Gastroesophageal sphincter (tissue), 4 donors: ENCODE measurements around the gene SENP8. TPM values are rescaled to one million over a fixed set of nuclear protein-coding genes. Genes with fewer than 3 reads are reported as not detected.

Experiments
- ATAC-seq: fragments of 150-250 bp; one replicate; pipeline ENCODE4 v1.9.1; 2016; ENCODE audit warnings: mild to moderate bottlenecking, moderate library complexity
- H3K27ac ChIP-seq, 4 donors: fragments of 200-600 bp; sonication (generic) in 3 of 4; 1 replicate in 3 of 4; 2 replicates in 1 of 4; pipeline ENCODE4 v1.5.1; 2016 to 2019
- H3K27me3 ChIP-seq: fragments of 200-600 bp; sonication (generic); one replicate; pipeline ENCODE4 v1.5.1; 2019
- H3K36me3 ChIP-seq, 2 donors: fragments of 200-600 bp; sonication (generic); one replicate each; pipeline ENCODE4 v1.5.1; 2019; ENCODE audit warnings: control low read depth in 1 of 2
- H3K4me1 ChIP-seq, 3 donors: fragments of 200-600 bp; sonication (generic); 1 replicate in 2 of 3; 2 replicates in 1 of 3; pipeline ENCODE4 v1.5.1; 2016 to 2019; ENCODE audit warnings: control low read depth in 2 of 3
- H3K4me3 ChIP-seq, 2 donors: fragments of 200-600 bp; sonication (generic); one replicate each; pipeline ENCODE4 v1.5.1; 2019; ENCODE audit warnings: mild to moderate bottlenecking in 1 of 2, moderate library complexity in 1 of 2
- H3K9me3 ChIP-seq, 3 donors: fragments of 200-600 bp; sonication (generic); one replicate each; pipeline ENCODE4 v1.5.1; 2017 to 2019; ENCODE audit warnings: control low read depth in 2 of 3
- CTCF ChIP-seq, 4 experiments: fragments of 200-600 bp in 2 of 4; fragments of 450-650 bp in 2 of 4; sonication (generic) in 1 of 4; IDR thresholded peaks; one replicate each; pipeline ENCODE4 v1.5.1; 2017 to 2019; ENCODE audit warnings: antibody characterized with exemption in 4 of 4, mild to moderate bottlenecking in 2 of 4, moderate library complexity in 2 of 4
- EP300 ChIP-seq: sonication (generic); formaldehyde crosslinking; IDR thresholded peaks from one replicate; pipeline ENCODE4 v1.6.1; 2017; ENCODE audit warnings: antibody characterized with exemption, mild to moderate bottlenecking
- POLR2A ChIP-seq, 2 donors: fragments of 450-650 bp; IDR thresholded peaks; one replicate each; pipeline ENCODE4 v1.6.1; 2017; ENCODE audit warnings: antibody characterized with exemption in 2 of 2, mild to moderate bottlenecking in 2 of 2, moderate library complexity in 1 of 2
- POLR2AphosphoS5 ChIP-seq: sonication (generic); formaldehyde crosslinking; IDR thresholded peaks from one replicate; pipeline ENCODE4 v1.6.1; 2017; ENCODE audit warnings: antibody characterized with exemption
- WGBS, 2 donors: methylation state at CpG; one replicate each; pipeline ENCODE4 v1.1.5; 2018; ENCODE audit warnings: low coverage in 1 of 2; 5-methylcytosine and 5-hydroxymethylcytosine counted together
- total RNA-seq, 4 donors: library from RNA; depleted of rRNA; stranded (reverse); fragments of >200 nt; gene quantifications; one replicate each; pipeline ENCODE4 v1.1.0, GENCODE V29; 2016

The SENP8 gene
- total RNA-seq, 4 donors from 2014 or later, result 0.92 to 2.8 (median 2.1) TPM

DNA sequence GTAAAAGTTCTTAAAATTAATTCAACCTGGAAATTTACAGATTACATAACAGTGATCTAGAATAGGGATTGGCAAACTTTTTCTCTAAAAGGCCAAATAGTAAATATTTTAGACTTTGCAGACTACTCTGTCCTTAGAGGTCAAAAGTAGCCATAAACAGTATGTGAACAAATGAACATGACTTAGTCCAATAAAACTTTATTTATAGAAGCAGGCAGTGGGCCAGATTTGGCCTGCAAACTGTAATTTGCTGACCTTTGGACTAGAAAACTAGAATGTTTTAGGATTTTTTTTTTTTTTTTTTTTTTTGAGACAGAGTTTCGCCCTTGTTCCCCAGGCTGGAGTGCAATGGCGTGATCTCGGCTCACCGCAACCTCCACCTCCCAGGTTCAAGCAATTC lies 12.1 kb downstream of the SENP8 start:
- 92% methylated on average over 4 of the region's 4 CpGs; no CpG with 5 or more reads in 1 of the 2 donors for WGBS, 2 donors
- ATAC-seq, result no peak
- Histone ChIP-seq H3K36me3 (no peaks in the 10 kb centered on the region), H3K4me3 (no peak overlapping the region), H3K4me1 (no peaks in the 10 kb centered on the region), H3K27me3 (no peaks in the 10 kb centered on the region), H3K27ac (no peak overlapping the region), H3K9me3 (no peaks in the 10 kb centered on the region)
- TF ChIP-seq POLR2A (IDR thresholded peaks at IDR 0.05) (no peak), CTCF (IDR thresholded peaks at IDR 0.05) (no peak), POLR2AphosphoS5 (no peak), EP300 (no peak)

DNA sequence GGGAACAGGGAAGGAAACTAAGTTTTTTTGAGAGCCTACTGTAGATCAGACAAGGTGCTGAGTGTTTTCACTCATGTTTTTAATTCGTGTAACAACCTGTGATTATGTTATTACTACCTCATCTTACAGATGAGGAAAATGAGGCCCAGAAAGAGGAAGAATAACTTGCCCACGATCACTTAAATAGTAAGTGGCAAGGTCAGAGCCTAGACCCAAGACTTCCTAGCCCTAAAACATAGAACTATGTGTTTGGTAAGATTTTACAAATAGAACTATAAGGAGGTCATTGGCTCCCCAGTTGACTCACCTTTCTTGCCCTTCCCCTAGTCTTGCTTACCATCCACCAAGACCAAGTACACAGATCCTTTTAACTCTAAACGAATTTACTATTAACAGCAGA lies 13.7 kb downstream of the SENP8 start:
- Histone ChIP-seq H3K4me3 (no peak overlapping the region), H3K4me1 (peaks cover 0 to 11% (median 0%) of the 10 kb centered on the region in 3 donors), H3K27me3 (no peaks in the 10 kb centered on the region), H3K27ac (no peak overlapping the region), H3K36me3 (no peaks in the 10 kb centered on the region), H3K9me3 (no peaks in the 10 kb centered on the region)
- no peak for TF ChIP-seq POLR2AphosphoS5
- no peak for TF ChIP-seq EP300
- TF ChIP-seq CTCF (IDR thresholded peaks at IDR 0.05), result no peak
- TF ChIP-seq POLR2A (IDR thresholded peaks at IDR 0.05), result no peak
- ATAC-seq, result no peak
- 61 to 88% methylated on average over 3 of the region's 3 CpGs for WGBS, 2 donors

- Histone ChIP-seq H3K27ac (no peak overlapping the region), H3K27me3 (no peaks in the 10 kb centered on the region), H3K9me3 (no peaks in the 10 kb centered on the region), H3K36me3 (no peaks in the 10 kb centered on the region), H3K4me3 (no peak overlapping the region), H3K4me1 (peaks cover 0 to 11% (median 0%) of the 10 kb centered on the region in 3 donors)
- no peak for ATAC-seq
- WGBS, 2 donors, result 100% methylated on average over 1 of the region's 1 CpG
- TF ChIP-seq POLR2AphosphoS5 (no peak), CTCF (IDR thresholded peaks at IDR 0.05) (no peak)
Observed at GRCh38 chr15:72133211-72133610, 15.0 kb downstream of the SENP8 start.

DNA sequence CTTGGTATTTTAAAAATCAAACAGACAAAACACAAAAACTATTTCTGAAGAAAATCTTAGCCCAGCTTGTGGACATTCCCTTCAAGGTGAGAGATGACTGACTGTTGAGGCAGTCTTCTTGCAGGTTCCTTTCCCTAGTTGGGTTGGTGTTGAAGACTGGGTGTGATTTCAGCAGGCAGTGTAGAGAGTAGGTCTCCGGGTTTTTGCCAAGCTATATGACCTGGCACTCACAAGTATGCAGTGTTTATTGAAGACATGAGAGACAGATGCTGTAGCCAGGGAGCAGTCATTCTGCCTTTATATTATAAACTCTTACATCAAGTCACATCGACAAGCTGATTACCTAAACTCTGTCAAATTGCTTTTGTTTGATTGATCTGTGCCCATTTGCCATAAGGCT lies 17.5 kb downstream of the SENP8 start:
- Histone ChIP-seq H3K27ac (no peak overlapping the region), H3K9me3 (no peaks in the 10 kb centered on the region), H3K27me3 (no peaks in the 10 kb centered on the region), H3K4me3 (no peak overlapping the region), H3K36me3 (peaks cover 0 to 5% of the 10 kb centered on the region in 2 donors), H3K4me1 (peaks cover 0 to 11% (median 0%) of the 10 kb centered on the region in 3 donors)
- ATAC-seq, result no peak
- 25 to 26% methylated on average over 2 of the region's 2 CpGs for WGBS, 2 donors
- TF ChIP-seq POLR2AphosphoS5 (no peak), POLR2A (IDR thresholded peaks at IDR 0.05) (no peak), EP300 (no peak), CTCF (IDR thresholded peaks at IDR 0.05) (no peak)

DNA sequence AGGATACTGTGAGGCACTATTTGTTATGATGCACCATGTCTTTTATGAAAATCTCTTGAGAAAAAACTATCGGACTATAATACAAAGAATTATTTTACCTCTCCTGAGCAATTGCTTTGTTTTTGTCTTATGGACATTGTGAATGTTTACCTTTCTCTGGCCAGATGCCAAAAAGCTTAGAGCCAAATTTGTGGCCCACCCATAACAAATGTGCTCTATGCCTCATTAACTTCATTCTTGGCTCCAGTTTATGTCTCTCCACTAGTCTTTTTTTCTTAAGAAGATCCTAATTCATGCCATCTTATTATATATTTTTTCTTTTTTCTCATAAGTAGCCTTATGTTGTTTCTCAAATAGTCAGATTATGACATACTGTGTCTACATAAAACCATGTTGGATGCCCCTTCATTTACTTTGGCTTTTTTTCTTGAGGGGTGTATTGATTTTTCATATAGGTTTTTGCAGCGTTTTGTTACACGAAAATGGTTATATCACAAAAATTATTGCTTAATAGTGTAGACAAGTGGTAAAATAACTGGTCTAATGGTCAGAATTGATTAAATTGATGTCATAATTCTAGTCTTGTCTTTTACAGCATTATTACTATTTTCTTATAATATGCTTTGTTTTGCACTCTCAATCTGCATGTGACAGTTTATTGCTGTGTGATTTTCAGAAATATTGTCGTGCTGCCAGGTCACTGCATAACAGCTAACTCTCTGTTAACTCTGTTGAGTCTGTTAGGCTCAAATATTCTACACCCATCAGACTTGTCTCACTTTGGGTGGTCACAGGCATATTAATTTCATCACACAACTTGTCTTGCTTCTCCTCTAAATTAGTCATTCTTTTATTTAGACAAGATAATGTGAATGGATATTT lies 18.2 kb downstream of the SENP8 start:
- Histone ChIP-seq H3K9me3 (no peaks in the 10 kb centered on the region), H3K27ac (no peak overlapping the region), H3K36me3 (peaks cover 0 to 5% of the 10 kb centered on the region in 2 donors), H3K4me1 (peaks cover 0 to 16% (median 0%) of the 10 kb centered on the region in 3 donors), H3K4me3 (no peak overlapping the region), H3K27me3 (no peaks in the 10 kb centered on the region)
- ATAC-seq, result no peak
- 71 to 75% methylated on average over 4 of the region's 4 CpGs for WGBS, 2 donors
- TF ChIP-seq POLR2A (IDR thresholded peaks at IDR 0.05), result no peak
- TF ChIP-seq CTCF (IDR thresholded peaks at IDR 0.05), result no peak
- TF ChIP-seq POLR2AphosphoS5, result no peak
- TF ChIP-seq EP300, result no peak
